BLaER1 (cell line): ENCODE data around the gene ANKRD24.
"Not testable (repeated sequence)": the region's sequence is repeated elsewhere in the genome, so short reads cannot be mapped to it uniquely, and the experiment has no call there.

Experiments
- H3K27ac ChIP-seq: shearing (Covaris generic); formaldehyde crosslinking; 2 replicates; pipeline ENCODE4 v1.8.1; 2022
- H3K27me3 ChIP-seq: shearing (Covaris generic); formaldehyde crosslinking; 2 replicates; pipeline ENCODE4 v1.8.1; 2022
- H3K36me3 ChIP-seq: shearing (Covaris generic); formaldehyde crosslinking; 2 replicates; pipeline ENCODE4 v1.8.1; 2022
- H3K4me1 ChIP-seq: shearing (Covaris generic); formaldehyde crosslinking; 2 replicates; pipeline ENCODE4 v1.8.1; 2022
- H3K4me2 ChIP-seq: shearing (Covaris generic); formaldehyde crosslinking; 2 replicates; pipeline ENCODE4 v1.8.1; 2022
- H3K4me3 ChIP-seq: shearing (Covaris generic); formaldehyde crosslinking; 2 replicates; pipeline ENCODE4 v1.8.1; 2022
- H3K9ac ChIP-seq: shearing (Covaris generic); formaldehyde crosslinking; 2 replicates; pipeline ENCODE4 v1.8.1; 2022
- H3K9me3 ChIP-seq: shearing (Covaris generic); formaldehyde crosslinking; 2 replicates; pipeline ENCODE4 v1.8.1; 2022
- H4K20me1 ChIP-seq: shearing (Covaris generic); formaldehyde crosslinking; 2 replicates; pipeline ENCODE4 v1.8.1; 2022
- Cebpa-rat ChIP-seq: shearing (Covaris generic); IDR thresholded peaks from 2 replicates; pipeline ENCODE4 v1.8.1; 2022

Gene ANKRD24

GRCh38 chr19:4149518-4150288, 32.8 kb upstream of the ANKRD24 start:
- Histone ChIP-seq H3K9me3 (no peaks in the 10 kb centered on the region), H3K4me3 (no peak overlapping the region), H3K9ac (0 out of 2 replicates have a peak overlapping the region, but pooled peaks have one; percentile 10), H3K36me3 (no peaks in the 10 kb centered on the region), H3K4me1 (peaks cover 35% of the 10 kb centered on the region), H4K20me1 (no peaks in the 10 kb centered on the region), H3K27ac (no peak overlapping the region), H3K27me3 (0 out of 2 replicates have a peak, but pooled peaks cover 5% of the 10 kb centered on the region), H3K4me2 (peak overlapping the region; percentile 36)
- TF ChIP-seq Cebpa-rat: no peak

- Histone ChIP-seq H3K27ac (no peak overlapping the region), H4K20me1 (no peaks in the 10 kb centered on the region), H3K27me3 (no peaks in the 10 kb centered on the region), H3K4me2 (peak overlapping the region; percentile 22), H3K9ac (no peak overlapping the region), H3K4me3 (no peak overlapping the region), H3K36me3 (no peaks in the 10 kb centered on the region), H3K9me3 (no peaks in the 10 kb centered on the region), H3K4me1 (peaks cover 51% of the 10 kb centered on the region)
- no peak for TF ChIP-seq Cebpa-rat
Observed at GRCh38 chr19:4151623-4152022, 30.9 kb upstream of the ANKRD24 start.

GRCh38 chr19:4152241-4152998, 30.1 kb upstream of the ANKRD24 start:
- Histone ChIP-seq H3K9ac (no peak overlapping the region), H3K27ac (no peak overlapping the region), H3K4me3 (no peak overlapping the region), H4K20me1 (no peaks in the 10 kb centered on the region), H3K9me3 (no peaks in the 10 kb centered on the region), H3K27me3 (no peaks in the 10 kb centered on the region), H3K4me1 (peaks cover 51% of the 10 kb centered on the region), H3K4me2 (peak overlapping the region; percentile 59), H3K36me3 (no peaks in the 10 kb centered on the region)
- no peak for TF ChIP-seq Cebpa-rat

GRCh38 chr19:4154571-4155312, 27.7 kb upstream of the ANKRD24 start:
- H4K20me1 ChIP-seq: no peaks in the 10 kb centered on the region
- no peak overlapping the region for H3K9ac ChIP-seq
- H3K36me3 ChIP-seq: no peaks in the 10 kb centered on the region
- TF ChIP-seq Cebpa-rat: no peak
- H3K4me3 ChIP-seq: no peak overlapping the region
- no peaks in the 10 kb centered on the region for H3K27me3 ChIP-seq
- H3K9me3 ChIP-seq: no peaks in the 10 kb centered on the region
- no peak overlapping the region for H3K4me2 ChIP-seq
- no peak overlapping the region for H3K27ac ChIP-seq
- H3K4me1 ChIP-seq: peaks cover 46% of the 10 kb centered on the region

GRCh38 chr19:4157164-4157563, 25.3 kb upstream of the ANKRD24 start:
- Histone ChIP-seq H3K36me3 (no peaks in the 10 kb centered on the region), H3K4me2 (no peak overlapping the region), H3K4me1 (peaks cover 31% of the 10 kb centered on the region), H3K4me3 (no peak overlapping the region), H3K9me3 (no peaks in the 10 kb centered on the region), H4K20me1 (no peaks in the 10 kb centered on the region), H3K9ac (no peak overlapping the region), H3K27ac (no peak overlapping the region), H3K27me3 (no peaks in the 10 kb centered on the region)
- TF ChIP-seq Cebpa-rat: no peak

- not testable (repeated sequence) for H3K4me2 ChIP-seq, H3K9ac ChIP-seq, H3K27me3 ChIP-seq, H3K9me3 ChIP-seq, H3K4me3 ChIP-seq, H3K36me3 ChIP-seq, H4K20me1 ChIP-seq, H3K27ac ChIP-seq
- H3K4me1 ChIP-seq: peaks cover 33% of the 10 kb centered on the region
Observed at GRCh38 chr19:4157971-4158370, 24.5 kb upstream of the ANKRD24 start.

- Histone ChIP-seq H3K36me3 (no peaks in the 10 kb centered on the region), H3K4me1 (peaks cover 12% of the 10 kb centered on the region), H3K27ac (no peak overlapping the region), H3K9ac (no peak overlapping the region), H3K9me3 (no peaks in the 10 kb centered on the region), H3K4me3 (no peak overlapping the region), H3K27me3 (no peaks in the 10 kb centered on the region), H3K4me2 (no peak overlapping the region), H4K20me1 (no peaks in the 10 kb centered on the region)
- TF ChIP-seq Cebpa-rat: no peak
Observed at GRCh38 chr19:4161415-4162077, 20.9 kb upstream of the ANKRD24 start.

GRCh38 chr19:4164262-4164661, 18.2 kb upstream of the ANKRD24 start:
- H3K36me3 ChIP-seq: no peaks in the 10 kb centered on the region
- peaks cover 12% of the 10 kb centered on the region for H3K4me1 ChIP-seq
- H3K9ac ChIP-seq: no peak overlapping the region
- TF ChIP-seq Cebpa-rat: no peak
- H3K27me3 ChIP-seq: no peaks in the 10 kb centered on the region
- H3K4me3 ChIP-seq: no peak overlapping the region
- H3K4me2 ChIP-seq: no peak overlapping the region
- no peaks in the 10 kb centered on the region for H3K9me3 ChIP-seq
- no peaks in the 10 kb centered on the region for H4K20me1 ChIP-seq
- no peak overlapping the region for H3K27ac ChIP-seq

GRCh38 chr19:4171676-4172075, 10.8 kb upstream of the ANKRD24 start:
- H4K20me1 ChIP-seq: peaks cover 41% of the 10 kb centered on the region
- H3K27me3 ChIP-seq: peaks cover 20% of the 10 kb centered on the region
- no peak overlapping the region for H3K4me3 ChIP-seq
- TF ChIP-seq Cebpa-rat: no peak
- peaks cover 19% of the 10 kb centered on the region for H3K36me3 ChIP-seq
- H3K9ac ChIP-seq: no peak overlapping the region
- H3K27ac ChIP-seq: no peak overlapping the region
- no peak overlapping the region for H3K4me2 ChIP-seq
- H3K9me3 ChIP-seq: no peaks in the 10 kb centered on the region
- no peaks in the 10 kb centered on the region for H3K4me1 ChIP-seq
